DOHH2 (cell line): ENCODE results near the gene HYAL2.

Experiments used
- H3F3A ChIP-seq: fragments of 200-600 bp; sonication (generic), shearing (Covaris generic); 2 replicates; pipeline ENCODE4 v1.6.0; 2016; ENCODE audit warnings: antibody characterized with exemption, mild to moderate bottlenecking; ENCODE audit not compliant: control insufficient read depth, insufficient read depth
- H3K27ac ChIP-seq: fragments of 200-600 bp; sonication (generic); 2 replicates; pipeline ENCODE4 v1.5.1; 2014; ENCODE audit warnings: low read depth, mild to moderate bottlenecking, low read length, moderate library complexity
- H3K27me3 ChIP-seq: fragments of 200-600 bp; sonication (generic); 2 replicates; pipeline ENCODE4 v1.6.1; 2014; ENCODE audit warnings: mild to moderate bottlenecking, low read length, mixed read lengths; ENCODE audit not compliant: control insufficient read depth
- H3K36me3 ChIP-seq: fragments of 200-600 bp; sonication (generic); 2 replicates; pipeline ENCODE4 v1.6.1; 2014; ENCODE audit warnings: mild to moderate bottlenecking, low read length, moderate library complexity, mixed read lengths; ENCODE audit not compliant: control insufficient read depth
- H3K4me1 ChIP-seq: fragments of 200-600 bp; sonication (generic); 2 replicates; pipeline ENCODE4 v1.6.1; 2014; ENCODE audit warnings: mild to moderate bottlenecking, low read length, mixed read lengths; ENCODE audit not compliant: control insufficient read depth
- H3K4me2 ChIP-seq: fragments of 200-600 bp; sonication (generic); 2 replicates; pipeline ENCODE4 v1.6.0; 2014; ENCODE audit warnings: mild to moderate bottlenecking, low read length, moderate library complexity
- H3K4me3 ChIP-seq: fragments of 200-600 bp; sonication (generic); 2 replicates; pipeline ENCODE4 v1.5.1; 2014; ENCODE audit warnings: mild to moderate bottlenecking, low read length, mixed read lengths
- H3K79me2 ChIP-seq: fragments of 200-600 bp; sonication (generic); 2 replicates; pipeline ENCODE4 v1.6.1; 2014; ENCODE audit warnings: mild to moderate bottlenecking, low read length, mixed read lengths; ENCODE audit not compliant: control insufficient read depth
- H3K9me2 ChIP-seq: fragments of 200-600 bp; sonication (generic); replicated peaks from 2 replicates; pipeline ENCODE4 v1.6.1; 2014; ENCODE audit warnings: mild to moderate bottlenecking, low read length, mixed read lengths; ENCODE audit not compliant: control insufficient read depth
- H3K9me3 ChIP-seq: fragments of 200-600 bp; sonication (generic); 2 replicates; pipeline ENCODE4 v1.6.1; 2014; ENCODE audit warnings: antibody characterized with exemption, low read length, mixed read lengths; ENCODE audit not compliant: control insufficient read depth, insufficient read depth
- H4K20me1 ChIP-seq: fragments of 200-600 bp; sonication (generic); 2 replicates; pipeline ENCODE4 v1.6.0; 2014; ENCODE audit warnings: low read depth, mild to moderate bottlenecking, antibody characterized with exemption, low read length, moderate library complexity; ENCODE audit not compliant: control insufficient read depth, insufficient read depth
- CTCF ChIP-seq: fragments of 200-600 bp; sonication (generic); IDR thresholded peaks from one replicate; pipeline ENCODE4 v1.5.1; 2014; ENCODE audit warnings: antibody characterized with exemption, mild to moderate bottlenecking, low read depth, low read length; ENCODE audit not compliant: poor library complexity, severe bottlenecking
- EZH2phosphoT487 ChIP-seq: fragments of 200-600 bp; sonication (generic); IDR thresholded peaks from 2 replicates; pipeline ENCODE4 v1.6.1; 2017; ENCODE audit warnings: borderline replicate concordance, mild to moderate bottlenecking, antibody characterized with exemption, low read length, moderate library complexity, mixed read lengths

HYAL2 gene

GRCh38 chr3:50350527-50351322 lies 28.2 kb upstream of the HYAL2 start, which contains the start of the genes CYB561D2 and NPRL2:
TSS of gene CYB561D2 (plus strand) at chr3:50350862. CDS start at chr3:50351434, 572 bp downstream.
TSS of gene NPRL2 (minus strand) at chr3:50350775. CDS start at chr3:50350652, 123 bp downstream.
- Histone ChIP-seq H3K4me2 (peak within 1 kb of the TSS; percentile 100), H4K20me1 (no peaks in the 10 kb centered on the region), H3K27me3 (no peaks in the 10 kb centered on the region), H3K27ac (peak within 1 kb of the TSS; percentile 72), H3K4me1 (peaks cover 32% of the 10 kb centered on the region), H3F3A (0 out of 2 replicates have a peak, but pooled peaks cover 4% of the 10 kb centered on the region), H3K9me3 (no peaks in the 10 kb centered on the region), H3K79me2 (peaks cover 39% of the 10 kb centered on the region), H3K4me3 (peak within 1 kb of the TSS; percentile 90), H3K36me3 (peaks cover 49% of the 10 kb centered on the region), H3K9me2 (no peaks in the 10 kb centered on the region)
- TF ChIP-seq EZH2phosphoT487 (no peak), CTCF (no peak)

- peak overlapping the region; percentile 72 for H3K27ac ChIP-seq
- TF ChIP-seq EZH2phosphoT487 (no peak), CTCF (no peak)
- peaks cover 33% of the 10 kb centered on the region for H3K79me2 ChIP-seq
- peak overlapping the region; percentile 90 for H3K4me3 ChIP-seq
- H3K4me1 ChIP-seq = peaks cover 38% of the 10 kb centered on the region
- no peaks in the 10 kb centered on the region for H3K9me2 ChIP-seq
- no peaks in the 10 kb centered on the region for H3K27me3 ChIP-seq
- no peaks in the 10 kb centered on the region for H4K20me1 ChIP-seq
- H3K4me2 ChIP-seq = peak overlapping the region; percentile 100
- 0 out of 2 replicates have a peak, but pooled peaks cover 4% of the 10 kb centered on the region for H3F3A ChIP-seq
- H3K9me3 ChIP-seq = no peaks in the 10 kb centered on the region
- H3K36me3 ChIP-seq = peaks cover 49% of the 10 kb centered on the region
Measured at GRCh38 chr3:50350213-50350526, 27.6 kb upstream of the HYAL2 start.

- Histone ChIP-seq H3K9me3 (no peaks in the 10 kb centered on the region), H3K27me3 (no peaks in the 10 kb centered on the region), H3K4me2 (no peak overlapping the region), H3K4me3 (no peak overlapping the region), H3K27ac (no peak overlapping the region), H3K36me3 (peaks cover 24% of the 10 kb centered on the region), H3K9me2 (no peaks in the 10 kb centered on the region), H4K20me1 (no peaks in the 10 kb centered on the region), H3K79me2 (peaks cover 25% of the 10 kb centered on the region), H3K4me1 (peaks cover 38% of the 10 kb centered on the region), H3F3A (no peaks in the 10 kb centered on the region)
- TF ChIP-seq EZH2phosphoT487 (no peak), CTCF (peak; percentile 63)
Measured at GRCh38 chr3:50347187-50347813, 24.8 kb upstream of the HYAL2 start.
